H7 (cell line): Measurements from ENCODE around the gene MRTFA. TPM values are rescaled to one million over a fixed set of nuclear protein-coding genes. Genes with fewer than 3 reads are reported as not detected.

Experiments
- total RNA-seq: library from RNA; depleted of rRNA; stranded (reverse); fragments of >200 nt; shearing (Covaris generic); gene quantifications from 2 replicates; pipeline ENCODE4 v1.2.3, GENCODE V29; 2014; rRNA removed

MRTFA gene
- total RNA-seq, 1 experiment from 2014 or later, result 26.2 TPM

Other genes with a start within 250 kb of the MRTFA start
- gene MCHR1, start 42.8 kb upstream of the MRTFA start, total RNA-seq, result 2.8 and 4.8 TPM in 2 replicates
- gene SLC25A17, start 182.6 kb upstream of the MRTFA start, total RNA-seq, result 35.0 and 37.8 TPM in 2 replicates
- 179 and 222 TPM in 2 replicates for gene ST13, start 219.9 kb upstream of the MRTFA start, total RNA-seq
- gene XPNPEP3, start 220.4 kb upstream of the MRTFA start, total RNA-seq, result 10.1 and 12.6 TPM in 2 replicates
- gene DNAJB7, start 225.4 kb upstream of the MRTFA start, total RNA-seq, result not detected in 2 replicates